Eye (tissue), 1 donor: ENCODE results near the gene GGTA1.
"Not testable (repeated sequence)": the region's sequence is repeated elsewhere in the genome, so short reads cannot be mapped to it uniquely, and the experiment has no call there.

Experiments
- DNase-seq: peaks from one replicate; pipeline ENCODE4 v3.0.0-alpha.2; 2015

The GGTA1 gene

DNA sequence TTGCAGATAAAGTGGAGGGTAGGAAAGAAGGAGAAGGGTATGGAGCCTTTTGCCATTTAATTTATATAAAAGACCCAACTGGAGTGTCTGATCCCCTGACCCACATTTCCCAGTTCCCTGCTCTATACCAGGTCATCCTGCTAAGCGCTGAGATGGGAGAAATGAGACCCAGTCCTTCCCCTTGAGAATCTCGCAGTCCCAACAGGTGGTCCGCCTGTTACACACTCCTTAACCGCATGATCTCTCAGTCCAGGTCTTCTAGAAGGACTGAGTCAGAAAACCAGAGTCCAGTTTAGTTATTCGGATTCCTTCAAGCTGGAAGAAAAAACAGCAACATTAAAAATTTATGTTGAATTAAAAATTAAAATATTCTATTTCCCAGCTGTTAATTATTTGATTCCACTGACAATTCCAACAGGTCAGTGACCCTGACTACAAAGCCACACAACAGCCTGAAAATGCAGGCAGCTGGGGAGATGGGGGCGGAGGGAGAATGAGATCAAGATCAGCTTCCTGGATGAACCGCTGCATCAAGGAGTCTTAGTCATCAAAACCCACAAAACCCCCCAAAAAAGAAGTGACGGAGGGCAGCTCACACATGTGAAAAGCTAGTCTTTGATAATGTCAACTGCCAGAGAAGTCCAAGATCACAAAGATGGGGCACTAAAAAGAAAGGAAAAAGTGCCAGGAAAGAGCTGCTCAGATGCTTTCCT is 44.0 kb downstream of the GGTA1 start:
- no peak for DNase-seq

DNA sequence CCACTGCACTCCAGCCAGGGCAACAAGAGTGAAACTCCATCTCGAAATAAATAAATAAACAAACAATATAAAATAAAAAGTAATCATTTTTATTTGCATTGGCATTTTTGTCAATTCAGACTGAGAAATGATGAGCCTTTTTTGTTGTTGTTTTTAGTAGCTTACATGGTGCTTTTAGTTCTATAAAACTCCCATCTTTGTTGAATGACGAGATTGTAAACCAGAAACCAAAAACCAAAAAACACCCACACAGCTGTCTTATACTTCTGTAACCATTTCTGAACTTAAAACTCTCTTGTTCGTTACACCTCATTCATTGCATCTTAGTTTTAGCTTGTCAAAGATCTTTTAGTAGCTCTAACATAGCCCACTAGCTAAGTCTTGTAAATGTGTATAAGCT is 44.7 kb downstream of the GGTA1 start:
- DNase-seq: no peak

DNA sequence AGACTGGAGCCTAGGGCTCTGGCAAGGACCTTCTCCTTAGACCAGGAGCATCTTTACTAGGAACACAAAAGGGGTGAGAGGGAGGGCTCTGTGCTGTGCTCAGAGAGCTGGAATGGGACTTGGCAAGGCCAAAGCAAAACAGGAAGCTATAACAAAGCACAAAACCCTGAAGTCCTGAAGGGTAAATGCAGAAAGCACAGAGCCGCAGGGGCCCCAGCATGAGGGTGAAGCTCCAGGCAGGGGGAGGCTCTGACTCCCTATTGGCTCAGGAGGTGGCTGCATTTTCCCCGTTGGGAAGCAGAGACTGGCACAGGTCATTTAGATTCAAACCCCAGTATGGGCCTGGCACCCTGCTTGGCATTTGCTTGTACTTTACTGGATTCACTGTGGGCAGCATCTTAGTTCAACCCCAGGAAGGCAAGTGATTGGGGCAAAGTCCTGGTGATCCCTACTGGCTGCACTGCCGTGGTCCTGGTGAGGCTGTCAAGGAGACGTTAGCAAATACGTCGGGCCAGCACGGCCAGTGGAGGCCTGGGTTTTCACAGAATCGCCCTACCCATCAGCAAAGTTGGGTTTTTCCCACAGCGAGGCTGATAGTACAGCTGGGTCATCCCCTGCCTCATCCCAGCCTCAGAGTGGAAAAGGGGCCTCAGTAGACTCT is 46.3 kb downstream of the GGTA1 start:
- no peak for DNase-seq

DNA sequence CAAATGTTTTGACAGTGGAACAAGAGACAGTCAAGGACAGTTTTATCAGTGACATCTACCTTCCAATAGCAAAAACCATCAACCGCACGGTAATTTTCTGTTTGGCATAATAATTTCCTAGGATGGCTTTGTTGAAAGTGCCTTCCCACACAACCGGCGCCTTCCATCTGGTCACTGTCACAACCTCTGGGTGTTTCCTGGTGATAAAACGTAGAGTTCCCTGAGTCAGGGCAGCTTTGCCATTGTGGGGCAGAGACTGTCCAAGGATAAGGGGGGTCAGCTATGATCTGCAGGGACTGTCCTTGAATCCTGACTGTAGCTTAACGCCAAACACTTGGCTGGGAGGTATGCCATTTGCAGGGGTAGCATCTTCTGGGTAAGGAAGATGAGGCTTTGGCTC is 47.6 kb downstream of the GGTA1 start:
- no peak for DNase-seq

DNA sequence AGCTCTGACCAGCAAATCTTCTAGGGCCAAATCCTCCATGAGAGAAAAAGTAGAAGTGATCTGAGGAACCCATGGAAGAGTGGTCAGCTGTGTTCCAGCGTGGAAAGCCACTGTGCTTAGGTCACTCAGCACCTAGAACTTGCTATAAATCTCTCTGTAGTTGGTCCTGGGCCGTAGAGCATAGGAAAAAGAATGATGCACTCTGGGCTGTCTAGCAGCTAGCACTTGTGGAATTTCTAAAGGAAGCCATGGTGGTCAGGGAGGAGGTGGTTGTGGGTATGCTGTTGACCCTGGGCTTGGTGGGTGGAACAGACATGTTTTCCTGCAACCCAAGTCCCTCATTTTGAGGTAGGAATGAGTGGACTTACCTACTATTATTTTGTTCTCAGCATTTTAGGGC is 48.1 kb downstream of the GGTA1 start:
- DNase-seq: no peak

DNA sequence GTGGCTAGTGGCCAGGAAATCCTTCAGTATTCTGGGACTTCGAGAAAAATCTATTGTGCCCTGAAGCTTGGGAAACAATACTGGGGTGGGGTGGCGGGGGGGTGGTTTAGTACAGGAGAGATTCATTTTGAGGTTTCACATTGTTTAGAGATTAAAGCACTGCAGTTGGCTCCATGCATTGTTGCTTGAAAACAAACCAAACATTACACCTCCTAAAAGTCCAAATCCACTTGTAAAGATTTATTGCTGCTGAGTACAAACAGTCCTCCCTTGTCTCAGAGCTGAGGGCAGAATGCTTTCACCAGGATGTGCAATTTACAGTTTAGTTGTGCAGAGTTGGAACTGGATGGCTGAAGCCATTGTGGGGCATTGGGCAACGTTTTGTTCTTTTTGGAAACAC is 49.4 kb downstream of the GGTA1 start:
- DNase-seq: no peak

DNA sequence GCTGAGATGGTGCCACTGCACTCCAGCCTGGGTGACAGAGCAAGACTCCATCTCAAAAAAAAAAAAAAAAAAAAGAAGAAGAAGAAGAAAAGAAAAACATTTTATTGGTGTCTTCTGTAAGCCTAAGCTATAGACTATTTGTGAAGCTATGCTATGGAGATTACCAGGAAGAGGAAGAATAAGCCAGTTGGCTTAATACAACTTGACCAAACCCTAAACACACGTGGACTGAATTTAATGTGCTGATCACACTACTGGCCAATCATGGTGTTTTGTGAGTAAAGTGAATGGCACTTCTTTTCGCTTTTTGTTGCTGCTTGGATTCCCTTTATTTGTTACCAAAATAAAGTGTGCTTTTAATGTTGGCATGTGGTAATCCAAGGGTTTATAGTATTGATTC is 49.9 kb downstream of the GGTA1 start:
- no peak for DNase-seq

DNA sequence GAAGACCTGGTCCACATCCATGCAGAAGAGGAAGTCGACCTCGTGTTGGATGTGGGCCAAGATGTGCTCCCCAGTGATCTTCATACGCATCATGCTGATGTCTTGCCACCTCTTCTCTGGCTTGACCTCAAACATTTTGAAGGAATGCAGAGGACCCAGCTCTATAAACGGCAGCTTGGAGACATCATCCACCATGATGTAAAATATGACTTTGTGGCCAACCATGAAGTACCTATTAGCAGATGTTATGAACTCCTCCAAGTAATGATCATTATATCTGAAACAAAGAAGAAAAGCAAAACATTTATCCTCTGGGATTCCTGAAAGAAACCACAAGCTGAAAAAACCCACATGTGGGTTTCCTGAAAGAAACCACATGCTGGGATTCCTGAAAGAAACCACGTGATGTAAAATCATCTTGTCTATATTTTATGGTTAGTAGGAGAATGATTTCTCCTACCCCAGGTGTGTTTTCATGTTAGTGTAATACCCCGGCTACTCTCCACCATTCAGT is 52.3 kb downstream of the GGTA1 start:
- no peak for DNase-seq

DNA sequence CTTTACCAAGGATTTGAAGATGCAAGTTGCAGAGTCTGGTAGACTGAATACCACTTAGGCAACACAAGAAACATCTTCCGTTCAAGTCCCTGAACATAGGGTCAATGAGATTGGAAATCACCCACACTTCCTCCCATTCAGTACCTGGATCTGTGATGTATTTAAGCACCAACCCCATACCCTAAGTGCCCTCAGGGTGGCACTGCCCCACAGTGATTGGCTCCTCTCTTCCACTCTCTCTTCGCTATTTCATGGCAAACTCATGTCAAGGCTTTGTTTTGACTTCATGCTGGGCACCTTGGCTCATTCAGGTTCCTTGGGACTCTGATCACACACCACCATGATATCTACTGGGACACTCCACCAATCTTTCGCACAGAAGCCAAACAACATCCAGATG is 53.7 kb downstream of the GGTA1 start:
- DNase-seq: no peak

DNA sequence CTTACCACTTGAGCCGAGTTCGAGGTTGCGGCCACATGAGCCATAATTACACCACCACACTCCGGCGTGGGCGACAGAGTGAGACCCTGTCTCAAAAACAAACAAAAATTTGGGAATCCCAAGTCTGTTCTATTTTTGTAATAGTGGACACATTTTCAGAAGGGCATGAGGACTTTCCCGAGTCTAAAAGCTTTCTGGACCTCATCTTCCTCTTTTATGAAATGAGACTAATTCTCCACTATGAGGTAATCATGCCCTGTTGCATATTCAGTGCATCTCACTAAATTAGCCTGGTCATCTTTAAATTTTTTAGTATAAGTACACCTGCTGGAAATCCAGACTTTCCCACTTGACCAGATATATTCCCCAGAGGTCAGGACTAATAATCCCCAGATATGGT is 55.7 kb downstream of the GGTA1 start:
- no peak for DNase-seq

DNA sequence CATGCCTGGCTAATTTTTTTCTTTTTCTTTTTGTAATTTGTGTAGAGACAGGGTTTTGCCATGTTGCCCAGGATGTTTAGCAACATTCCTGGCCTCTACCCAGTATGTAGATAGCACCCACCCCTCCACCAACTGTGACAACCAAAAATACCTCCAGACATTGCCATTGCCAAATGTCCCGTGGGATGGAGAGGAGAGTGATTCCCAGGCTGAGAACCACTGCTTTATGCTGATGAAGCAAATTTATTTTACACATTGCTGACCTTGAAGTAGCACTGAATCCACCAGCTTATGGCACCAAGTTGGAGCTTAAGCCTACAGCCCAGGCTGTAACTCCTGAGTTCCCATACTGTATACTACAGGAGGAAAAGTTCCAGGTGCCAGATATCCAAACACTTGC is 58.5 kb downstream of the GGTA1 start:
- no peak for DNase-seq

DNA sequence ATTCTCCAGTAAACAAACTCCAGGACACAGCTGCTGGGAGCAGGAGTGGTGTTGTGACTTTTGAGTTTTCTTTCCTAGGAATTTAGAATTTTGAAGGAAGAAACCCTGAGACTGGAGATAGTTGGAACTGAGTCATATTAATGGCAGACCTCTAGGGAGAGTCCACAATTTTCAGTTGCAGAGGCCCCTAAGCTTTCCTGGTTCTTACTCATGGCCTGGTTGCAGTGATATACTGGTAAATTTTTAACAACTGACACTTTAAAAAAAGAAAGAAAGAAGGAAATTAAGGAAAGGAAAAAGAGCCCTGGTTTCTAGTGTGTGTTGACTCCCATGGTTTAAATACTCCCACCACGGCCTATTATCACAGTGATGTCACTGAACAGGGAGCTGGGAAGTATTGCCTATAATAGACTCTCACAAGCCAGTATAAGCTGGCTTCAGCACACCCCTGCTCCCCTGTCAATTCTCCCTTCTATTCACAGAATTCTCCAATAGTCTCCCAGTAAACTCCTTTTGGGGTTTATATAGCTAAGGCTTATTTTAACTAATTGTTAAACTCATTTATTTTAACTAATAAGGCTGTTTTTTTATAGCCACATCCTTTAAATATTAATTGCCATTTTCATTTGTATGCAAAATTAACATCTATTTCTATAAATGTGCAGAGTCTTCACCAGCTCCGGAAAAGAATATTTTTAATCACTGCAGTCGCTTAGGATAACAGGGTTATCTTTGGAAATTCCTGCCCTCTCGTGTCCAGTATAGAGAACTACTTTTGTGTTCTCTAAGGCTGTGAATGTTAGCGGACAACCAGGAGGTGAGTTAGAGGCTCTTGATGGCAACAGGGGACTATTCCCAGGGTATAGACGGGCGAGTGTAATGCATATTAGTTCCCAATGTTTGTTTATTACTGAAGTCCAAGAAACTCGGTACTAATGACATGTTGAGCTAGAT is 59.7 kb downstream of the GGTA1 start:
- no peak for DNase-seq

DNA sequence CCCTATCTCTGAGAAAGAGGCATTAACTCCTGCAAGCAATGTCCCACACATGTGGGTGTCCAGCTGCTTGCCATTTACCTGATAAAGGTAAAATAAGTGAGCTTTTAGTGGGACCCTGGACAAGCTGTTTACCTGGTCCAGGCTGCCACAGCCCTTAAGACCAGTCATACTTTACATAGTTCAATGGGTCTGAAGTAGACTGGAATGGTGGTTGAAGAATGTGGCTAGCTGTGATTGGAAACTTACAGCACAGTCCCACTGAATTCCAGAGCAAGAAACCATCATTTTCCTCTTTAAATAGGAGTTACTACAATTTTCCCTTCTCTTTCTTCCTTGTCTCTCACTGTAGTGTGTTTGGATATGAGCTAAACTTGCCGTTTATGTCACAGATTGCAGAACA is 60.6 kb downstream of the GGTA1 start:
- no peak for DNase-seq

DNA sequence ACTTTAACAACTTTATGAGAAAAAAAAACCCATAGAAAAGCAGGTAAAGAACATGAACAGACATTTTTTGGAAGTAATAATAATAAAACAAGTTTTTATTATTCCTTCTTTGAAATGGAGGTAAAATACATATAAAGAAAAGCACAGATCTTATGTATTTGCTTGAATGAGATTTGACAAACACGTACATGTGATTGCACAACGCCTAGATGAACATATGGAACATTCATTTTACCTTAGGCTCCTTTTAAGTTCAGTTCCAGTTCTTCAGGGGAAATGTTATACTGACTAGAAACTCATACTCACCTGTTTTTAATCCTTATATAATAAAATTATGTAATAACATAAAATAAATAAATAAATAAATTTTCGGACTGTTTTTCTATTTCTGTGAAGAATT is 61.8 kb downstream of the GGTA1 start:
- DNase-seq: no peak

DNA sequence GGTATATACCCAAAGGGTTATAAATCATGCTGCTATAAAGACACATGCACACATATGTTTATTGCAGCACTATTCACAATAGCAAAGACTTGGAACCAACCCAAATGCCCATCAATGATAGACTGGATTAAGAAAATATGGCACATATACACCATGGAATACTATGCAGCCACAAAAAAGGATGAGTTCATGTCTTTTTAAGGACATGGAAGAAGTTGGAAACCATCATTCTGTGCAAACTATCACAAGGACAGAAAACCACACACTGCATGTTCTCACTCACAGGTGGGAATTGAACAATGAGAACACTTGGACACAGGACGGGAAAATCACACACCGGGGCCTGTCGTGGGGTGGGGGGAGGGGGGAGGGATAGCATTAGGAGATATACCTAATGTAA is 62.6 kb downstream of the GGTA1 start:
- not testable (repeated sequence) for DNase-seq

DNA sequence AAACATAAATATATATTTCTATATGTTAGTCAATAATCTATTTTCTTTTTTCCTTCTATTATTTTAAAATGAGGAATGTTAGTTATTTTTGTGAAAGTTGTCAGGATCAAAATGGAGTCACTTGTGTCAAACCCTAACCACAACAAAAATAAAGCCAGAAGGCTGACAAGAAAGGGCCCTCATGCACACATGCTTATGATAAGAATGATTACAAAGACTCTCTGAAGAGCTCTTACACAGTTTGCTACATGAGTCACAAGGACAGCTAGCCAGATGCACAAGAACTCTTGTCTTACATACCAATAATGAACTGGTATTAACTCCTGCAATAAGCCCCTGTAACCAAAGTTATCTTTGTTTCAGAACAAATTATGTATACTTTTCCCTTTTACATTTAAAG is 64.7 kb downstream of the GGTA1 start:
- DNase-seq: no peak

DNA sequence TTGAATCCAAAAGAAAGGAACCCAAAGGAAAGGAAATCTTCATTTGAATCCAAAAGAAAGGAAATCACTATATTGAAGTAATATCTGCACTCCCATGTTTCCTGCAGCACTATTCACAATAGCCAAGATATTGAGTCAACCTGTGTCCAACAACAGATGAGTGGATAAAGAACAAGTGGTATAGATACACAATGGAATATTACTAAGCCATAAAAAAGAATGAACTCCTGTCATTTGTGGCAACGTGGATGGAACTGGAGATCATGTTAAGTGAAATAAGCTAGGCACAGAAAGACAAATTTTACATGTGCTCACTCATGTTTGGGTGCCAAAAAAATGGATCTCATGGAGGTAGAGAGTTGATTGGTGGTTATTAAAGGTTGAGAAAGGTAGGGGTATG is 71.7 kb downstream of the GGTA1 start:
- no peak for DNase-seq

DNA sequence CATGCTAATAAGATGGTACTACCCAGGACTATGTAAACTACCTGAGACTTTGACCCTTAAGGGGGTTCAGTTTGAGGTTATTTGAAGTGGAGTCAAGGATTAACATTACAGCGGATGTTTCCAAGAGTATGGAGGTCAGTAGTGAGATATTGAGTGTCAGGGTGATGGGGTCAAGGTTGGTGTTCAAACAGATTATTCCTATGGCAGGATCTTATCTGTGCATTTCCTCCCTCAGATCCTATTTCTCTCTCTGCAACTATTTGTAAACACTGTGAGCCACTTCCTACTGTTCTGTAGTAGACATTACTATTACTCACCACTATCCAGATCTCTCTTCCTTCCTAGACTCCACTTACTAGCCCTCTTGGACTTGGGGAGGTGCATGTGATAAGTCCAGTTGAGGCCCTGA is 75.6 kb downstream of the GGTA1 start:
- DNase-seq: no peak

DNA sequence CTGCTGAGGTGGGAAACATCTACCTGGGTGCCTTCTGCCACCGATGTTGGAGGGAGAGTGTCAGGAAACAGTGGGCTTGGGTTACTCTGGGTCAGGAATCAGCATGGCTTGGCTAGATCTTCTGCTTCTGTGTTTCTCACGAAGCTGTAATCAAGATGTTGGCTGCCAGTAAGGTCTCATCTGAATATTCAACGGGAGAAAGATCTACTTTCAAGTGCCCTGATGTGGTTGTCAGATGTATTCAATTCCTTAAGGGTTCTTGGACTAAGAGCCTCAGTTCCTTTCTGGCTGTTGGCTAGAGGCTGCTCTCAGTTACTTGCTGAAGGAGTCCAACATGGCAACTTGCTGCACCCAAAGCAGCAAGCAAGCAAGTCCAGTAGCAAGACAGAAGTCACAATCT is 87.7 kb downstream of the GGTA1 start:
- DNase-seq: no peak

DNA sequence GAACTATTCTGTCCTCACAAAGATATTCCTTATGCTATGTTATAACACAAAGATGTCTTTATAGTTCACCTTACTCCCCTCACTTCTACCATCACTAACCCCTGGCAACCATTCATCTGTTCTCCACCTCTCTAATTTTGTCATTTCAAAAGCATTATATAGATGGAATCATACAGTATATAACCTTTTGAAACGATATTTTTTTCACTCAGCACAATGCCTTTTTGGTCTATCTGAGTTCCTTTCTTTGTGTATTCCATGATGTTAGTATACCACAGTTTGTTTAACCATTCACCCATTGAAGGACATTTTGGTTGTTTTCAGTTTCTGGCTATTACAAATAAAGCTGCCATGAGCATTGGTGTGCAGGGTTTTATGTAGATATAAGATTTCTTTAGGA is 93.7 kb downstream of the GGTA1 start:
- DNase-seq: no peak
